ENCODE results near the gene LIPJ. TPM values are rescaled to one million over a fixed set of nuclear protein-coding genes. Genes with fewer than 3 reads are reported as not detected.

The LIPJ gene
- total RNA-seq, 1 donor, result 0.09 TPM

DNA sequence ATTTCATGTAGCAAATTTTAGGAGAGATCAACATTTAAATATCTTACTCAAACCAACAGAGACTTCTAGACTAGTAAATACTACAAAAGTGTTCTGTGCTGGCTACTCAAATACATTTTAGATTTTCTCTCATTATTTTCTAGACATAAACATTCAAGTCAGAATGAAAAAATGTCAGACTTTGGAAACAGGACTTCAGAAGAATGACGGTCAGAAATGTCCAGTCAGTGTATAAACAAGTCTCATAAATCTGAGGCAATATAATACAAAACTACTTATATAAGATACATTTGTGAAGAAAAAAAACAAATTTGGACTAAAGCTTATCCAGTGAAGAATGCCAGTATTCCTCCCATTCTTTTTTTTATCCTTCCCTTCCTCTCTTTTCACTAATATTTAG is 29.3 kb upstream of the LIPJ start:
- no peak overlapping the region for H3K4me3 ChIP-seq (ENCODE audit: low read depth, low read length)
- DNase-seq (ENCODE audit: low read depth), result no peak
- TF ChIP-seq, protein P1, sequence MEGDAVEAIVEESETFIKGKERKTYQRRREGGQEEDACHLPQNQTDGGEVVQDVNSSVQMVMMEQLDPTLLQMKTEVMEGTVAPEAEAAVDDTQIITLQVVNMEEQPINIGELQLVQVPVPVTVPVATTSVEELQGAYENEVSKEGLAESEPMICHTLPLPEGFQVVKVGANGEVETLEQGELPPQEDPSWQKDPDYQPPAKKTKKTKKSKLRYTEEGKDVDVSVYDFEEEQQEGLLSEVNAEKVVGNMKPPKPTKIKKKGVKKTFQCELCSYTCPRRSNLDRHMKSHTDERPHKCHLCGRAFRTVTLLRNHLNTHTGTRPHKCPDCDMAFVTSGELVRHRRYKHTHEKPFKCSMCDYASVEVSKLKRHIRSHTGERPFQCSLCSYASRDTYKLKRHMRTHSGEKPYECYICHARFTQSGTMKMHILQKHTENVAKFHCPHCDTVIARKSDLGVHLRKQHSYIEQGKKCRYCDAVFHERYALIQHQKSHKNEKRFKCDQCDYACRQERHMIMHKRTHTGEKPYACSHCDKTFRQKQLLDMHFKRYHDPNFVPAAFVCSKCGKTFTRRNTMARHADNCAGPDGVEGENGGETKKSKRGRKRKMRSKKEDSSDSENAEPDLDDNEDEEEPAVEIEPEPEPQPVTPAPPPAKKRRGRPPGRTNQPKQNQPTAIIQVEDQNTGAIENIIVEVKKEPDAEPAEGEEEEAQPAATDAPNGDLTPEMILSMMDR (IDR thresholded peaks at IDR 0.05; ENCODE audit: insufficient read depth, low read length), result no peak

DNA sequence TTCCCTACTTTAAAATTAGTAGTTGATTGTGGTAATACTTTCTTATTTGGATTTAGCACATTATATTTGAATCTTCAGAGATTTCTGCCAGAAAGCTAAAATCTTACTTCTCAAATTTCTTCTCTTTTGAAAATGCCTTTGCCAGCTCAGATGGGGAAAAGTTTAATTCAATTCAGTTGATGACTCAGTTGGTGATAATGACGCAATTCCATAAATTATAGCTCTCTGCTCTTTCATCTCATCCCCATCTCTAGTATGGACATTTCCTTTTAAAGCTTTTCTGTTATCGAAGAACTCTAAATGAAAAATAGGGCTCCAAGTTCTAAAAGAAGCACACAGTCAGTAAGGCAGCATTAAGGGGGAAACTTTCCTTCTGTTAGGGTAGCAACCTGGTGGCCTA is 28.9 kb upstream of the LIPJ start:
- H3K4me3 ChIP-seq (ENCODE audit: low read depth, low read length), result no peak overlapping the region
- TF ChIP-seq, protein P1 (IDR thresholded peaks at IDR 0.05; ENCODE audit: insufficient read depth, low read length), result no peak
- peak; percentile 79 for DNase-seq (ENCODE audit: low read depth)

DNA sequence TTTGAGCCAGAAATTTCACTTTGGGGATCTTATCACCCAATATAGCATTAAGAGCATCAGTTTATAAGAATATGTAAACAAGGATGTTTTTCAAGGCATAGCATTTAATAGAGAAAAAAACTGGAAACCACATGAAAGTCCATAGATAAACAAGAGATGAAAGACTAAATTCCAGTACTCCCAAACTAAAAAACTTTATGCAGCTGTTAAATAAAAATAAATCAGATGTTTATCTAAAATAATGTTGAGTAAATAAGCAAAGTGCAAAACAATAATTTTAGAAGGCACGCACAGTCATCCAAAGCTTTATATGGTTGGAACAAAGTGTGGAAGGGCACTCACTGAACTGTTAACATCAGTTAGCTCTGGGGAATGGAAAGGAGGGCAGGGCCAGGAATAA is 24.4 kb upstream of the LIPJ start:
- DNase-seq (ENCODE audit: low read depth), result no peak
- TF ChIP-seq, protein P1 (IDR thresholded peaks at IDR 0.05; ENCODE audit: insufficient read depth, low read length), result no peak
- no peak overlapping the region for H3K4me3 ChIP-seq (ENCODE audit: low read depth, low read length)

DNA sequence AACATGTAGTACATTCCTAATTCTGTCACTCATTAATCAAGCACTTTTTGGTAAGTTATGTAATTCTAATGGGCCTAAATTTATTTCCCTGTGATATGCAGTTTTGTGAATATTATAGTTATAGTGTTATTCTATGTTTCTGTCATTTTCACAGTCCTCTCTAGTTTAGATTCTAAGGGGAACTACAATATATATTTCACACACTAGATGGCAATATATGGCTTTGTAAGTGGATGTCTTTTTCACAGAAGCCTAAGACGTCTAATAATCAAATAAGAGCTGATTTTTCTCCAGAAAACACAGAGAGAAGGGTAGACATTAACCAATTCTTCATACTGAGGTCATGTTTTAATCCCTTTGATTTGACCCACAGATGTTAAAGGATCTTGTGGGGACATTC is 21.5 kb upstream of the LIPJ start:
- TF ChIP-seq, protein P1 (IDR thresholded peaks at IDR 0.05; ENCODE audit: insufficient read depth, low read length), result peak; percentile 50
- DNase-seq (ENCODE audit: low read depth), result peak; percentile 76
- no peak overlapping the region for H3K4me3 ChIP-seq (ENCODE audit: low read depth, low read length)

DNA sequence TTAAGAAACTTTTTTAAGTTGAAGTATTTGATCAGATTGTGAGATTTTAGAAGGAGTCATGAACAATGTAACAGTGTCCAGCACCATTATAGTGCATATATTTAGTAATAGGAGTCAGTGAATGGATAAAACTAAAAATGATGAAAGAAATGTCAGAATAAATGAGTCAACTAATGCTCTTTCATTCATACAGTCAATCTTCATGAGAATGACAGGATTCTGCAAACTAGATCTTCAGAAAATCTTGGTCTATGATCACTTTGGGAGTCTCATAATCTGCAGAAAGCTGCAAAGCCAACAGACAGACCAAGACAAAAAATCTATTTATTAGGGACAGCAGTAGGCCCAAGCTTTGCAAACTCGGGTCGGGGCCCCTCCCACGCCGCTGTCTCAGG is 4.2 kb upstream of the LIPJ start:
- no peak for DNase-seq (ENCODE audit: low read depth)
- TF ChIP-seq, protein P1 (IDR thresholded peaks at IDR 0.05; ENCODE audit: insufficient read depth, low read length), result no peak
- H3K4me3 ChIP-seq (ENCODE audit: low read depth, low read length), result peak overlapping the region; percentile 62

DNA sequence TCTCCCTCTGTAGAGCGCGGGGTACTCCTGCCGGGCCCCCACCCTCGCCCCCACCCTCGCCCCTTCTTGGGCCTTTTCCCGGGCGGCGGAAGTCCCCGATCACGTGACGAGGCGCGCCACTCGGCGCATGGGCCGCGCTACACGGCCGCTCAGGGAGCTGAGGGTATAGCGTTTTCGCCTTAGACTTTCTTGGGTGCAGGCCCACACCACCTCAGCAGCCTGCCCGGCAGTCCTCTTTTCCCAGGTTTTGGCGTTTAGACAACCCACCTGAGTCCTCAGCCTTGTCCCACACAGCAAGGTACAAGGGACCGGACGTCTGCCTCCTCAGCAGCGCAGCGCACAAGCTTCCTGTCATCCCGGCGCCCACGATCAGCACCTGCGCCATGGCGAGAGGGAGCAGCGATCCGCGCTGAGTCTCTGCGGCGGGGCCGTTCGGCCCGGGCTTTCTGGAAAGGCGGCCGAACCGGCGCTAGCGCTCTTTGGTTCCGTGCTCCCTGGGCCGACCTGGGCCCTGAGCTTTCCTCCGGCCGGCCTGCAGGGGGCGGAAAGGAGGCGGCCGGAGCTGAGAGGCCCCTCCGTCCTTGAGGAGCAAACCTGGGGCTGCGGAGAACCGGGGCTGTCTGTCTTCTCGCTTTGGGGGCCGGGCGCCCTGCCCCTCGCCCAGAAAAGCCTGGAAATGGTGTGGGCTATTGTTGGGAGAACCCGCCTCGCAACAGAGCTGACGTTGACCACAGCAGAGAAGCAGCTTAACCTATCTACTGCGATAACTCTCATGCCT is 3.6 kb upstream of the LIPJ start, which contains the start of gene RNLS:
Gene RNLS, minus strand, starts transcription at position 513 of the 778 bp plus-strand sequence.
- DNase-seq (ENCODE audit: low read depth), result peak; percentile 53
- H3K4me3 ChIP-seq (ENCODE audit: low read depth, low read length), result peak within 1 kb of the TSS; percentile 62
- TF ChIP-seq, protein P1 (IDR thresholded peaks at IDR 0.05; ENCODE audit: insufficient read depth, low read length), result peak; percentile 74
